ENCODE data around the gene ZFAND4. TPM values are rescaled to one million over a fixed set of nuclear protein-coding genes. Genes with fewer than 3 reads are reported as not detected.

ZFAND4 gene
- total and polyA plus RNA-seq, 4 donors: 3.2 to 15.7 (median 8.0) TPM

DNA sequence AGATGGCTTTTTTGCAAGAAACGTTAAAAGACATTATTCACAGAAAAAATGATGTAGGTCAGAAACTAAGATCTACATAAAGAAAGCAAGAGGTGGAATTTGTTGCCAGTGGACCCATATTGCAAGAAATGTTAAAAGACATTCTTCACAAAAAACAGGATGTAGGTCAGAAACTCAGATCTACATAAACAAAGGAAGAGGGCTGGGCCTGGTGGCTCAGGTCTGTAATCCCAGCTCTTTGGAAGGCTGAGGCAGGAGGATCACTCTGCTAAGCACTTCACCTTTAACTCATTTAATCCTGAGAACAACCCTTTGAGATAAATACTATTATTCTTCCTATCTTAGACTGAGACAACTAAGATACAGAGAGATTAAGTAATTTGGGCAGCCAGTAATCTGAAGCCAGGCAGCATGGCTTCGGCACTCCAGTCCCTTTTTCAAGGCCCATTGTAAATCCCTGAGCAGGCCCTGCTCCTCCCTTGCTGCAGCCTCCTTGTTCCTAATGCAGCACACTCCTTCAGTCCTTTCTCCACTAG, 11.6 kb downstream of the ZFAND4 start:
- H3K9me3 ChIP-seq (ENCODE audit: control insufficient read depth in 4 of 4, low read length in 3 of 4): no peaks in the 10 kb centered on the region
- no peak overlapping the region for H3K27ac ChIP-seq (ENCODE audit: low read depth in 1 of 2, low read length in 2 of 2)
- TF ChIP-seq, protein P1, sequence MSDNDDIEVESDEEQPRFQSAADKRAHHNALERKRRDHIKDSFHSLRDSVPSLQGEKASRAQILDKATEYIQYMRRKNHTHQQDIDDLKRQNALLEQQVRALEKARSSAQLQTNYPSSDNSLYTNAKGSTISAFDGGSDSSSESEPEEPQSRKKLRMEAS (IDR thresholded peaks at IDR 0.05): no peak
- TF ChIP-seq, protein P2, sequence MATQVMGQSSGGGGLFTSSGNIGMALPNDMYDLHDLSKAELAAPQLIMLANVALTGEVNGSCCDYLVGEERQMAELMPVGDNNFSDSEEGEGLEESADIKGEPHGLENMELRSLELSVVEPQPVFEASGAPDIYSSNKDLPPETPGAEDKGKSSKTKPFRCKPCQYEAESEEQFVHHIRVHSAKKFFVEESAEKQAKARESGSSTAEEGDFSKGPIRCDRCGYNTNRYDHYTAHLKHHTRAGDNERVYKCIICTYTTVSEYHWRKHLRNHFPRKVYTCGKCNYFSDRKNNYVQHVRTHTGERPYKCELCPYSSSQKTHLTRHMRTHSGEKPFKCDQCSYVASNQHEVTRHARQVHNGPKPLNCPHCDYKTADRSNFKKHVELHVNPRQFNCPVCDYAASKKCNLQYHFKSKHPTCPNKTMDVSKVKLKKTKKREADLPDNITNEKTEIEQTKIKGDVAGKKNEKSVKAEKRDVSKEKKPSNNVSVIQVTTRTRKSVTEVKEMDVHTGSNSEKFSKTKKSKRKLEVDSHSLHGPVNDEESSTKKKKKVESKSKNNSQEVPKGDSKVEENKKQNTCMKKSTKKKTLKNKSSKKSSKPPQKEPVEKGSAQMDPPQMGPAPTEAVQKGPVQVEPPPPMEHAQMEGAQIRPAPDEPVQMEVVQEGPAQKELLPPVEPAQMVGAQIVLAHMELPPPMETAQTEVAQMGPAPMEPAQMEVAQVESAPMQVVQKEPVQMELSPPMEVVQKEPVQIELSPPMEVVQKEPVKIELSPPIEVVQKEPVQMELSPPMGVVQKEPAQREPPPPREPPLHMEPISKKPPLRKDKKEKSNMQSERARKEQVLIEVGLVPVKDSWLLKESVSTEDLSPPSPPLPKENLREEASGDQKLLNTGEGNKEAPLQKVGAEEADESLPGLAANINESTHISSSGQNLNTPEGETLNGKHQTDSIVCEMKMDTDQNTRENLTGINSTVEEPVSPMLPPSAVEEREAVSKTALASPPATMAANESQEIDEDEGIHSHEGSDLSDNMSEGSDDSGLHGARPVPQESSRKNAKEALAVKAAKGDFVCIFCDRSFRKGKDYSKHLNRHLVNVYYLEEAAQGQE (IDR thresholded peaks at IDR 0.05): no peak
- TF ChIP-seq, protein P3, sequence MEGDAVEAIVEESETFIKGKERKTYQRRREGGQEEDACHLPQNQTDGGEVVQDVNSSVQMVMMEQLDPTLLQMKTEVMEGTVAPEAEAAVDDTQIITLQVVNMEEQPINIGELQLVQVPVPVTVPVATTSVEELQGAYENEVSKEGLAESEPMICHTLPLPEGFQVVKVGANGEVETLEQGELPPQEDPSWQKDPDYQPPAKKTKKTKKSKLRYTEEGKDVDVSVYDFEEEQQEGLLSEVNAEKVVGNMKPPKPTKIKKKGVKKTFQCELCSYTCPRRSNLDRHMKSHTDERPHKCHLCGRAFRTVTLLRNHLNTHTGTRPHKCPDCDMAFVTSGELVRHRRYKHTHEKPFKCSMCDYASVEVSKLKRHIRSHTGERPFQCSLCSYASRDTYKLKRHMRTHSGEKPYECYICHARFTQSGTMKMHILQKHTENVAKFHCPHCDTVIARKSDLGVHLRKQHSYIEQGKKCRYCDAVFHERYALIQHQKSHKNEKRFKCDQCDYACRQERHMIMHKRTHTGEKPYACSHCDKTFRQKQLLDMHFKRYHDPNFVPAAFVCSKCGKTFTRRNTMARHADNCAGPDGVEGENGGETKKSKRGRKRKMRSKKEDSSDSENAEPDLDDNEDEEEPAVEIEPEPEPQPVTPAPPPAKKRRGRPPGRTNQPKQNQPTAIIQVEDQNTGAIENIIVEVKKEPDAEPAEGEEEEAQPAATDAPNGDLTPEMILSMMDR (IDR thresholded peaks at IDR 0.05; ENCODE audit: low read depth, low read length, missing input control): no peak
- no peak for TF ChIP-seq SP1 (IDR thresholded peaks at IDR 0.05)
- TF ChIP-seq HNF4A (conservative IDR thresholded peaks at IDR 0.05): no peak
- TF ChIP-seq NR2F2 (IDR thresholded peaks at IDR 0.05): no peak
- TF ChIP-seq GABPA (IDR thresholded peaks at IDR 0.05 in 1 of 2, conservative IDR thresholded peaks at IDR 0.05 in 1 of 2): no peak
- TF ChIP-seq, protein P4, sequence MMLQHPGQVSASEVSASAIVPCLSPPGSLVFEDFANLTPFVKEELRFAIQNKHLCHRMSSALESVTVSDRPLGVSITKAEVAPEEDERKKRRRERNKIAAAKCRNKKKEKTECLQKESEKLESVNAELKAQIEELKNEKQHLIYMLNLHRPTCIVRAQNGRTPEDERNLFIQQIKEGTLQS (IDR thresholded peaks at IDR 0.05): no peak
- TF ChIP-seq RAD21 (IDR thresholded peaks at IDR 0.05): no peak
- TF ChIP-seq TAF1 (conservative IDR thresholded peaks at IDR 0.05): no peak
- TF ChIP-seq RXRA (IDR thresholded peaks at IDR 0.05): no peak
- TF ChIP-seq JUND (IDR thresholded peaks at IDR 0.05): no peak
- no peak for TF ChIP-seq HNF4G (IDR thresholded peaks at IDR 0.05)
- no peak overlapping the region for H3K4me3 ChIP-seq (ENCODE audit: low read depth in 1 of 3, low read length in 3 of 3)
- no peak overlapping the region for H3K9ac ChIP-seq (ENCODE audit: low read depth in 1 of 2, low read length in 2 of 2)
- no peaks in the 10 kb centered on the region for H3K4me1 ChIP-seq (ENCODE audit: control insufficient read depth in 4 of 4, insufficient read depth in 4 of 4, low read length in 3 of 4)
- peaks cover 0 to 8% (median 2%) of the 10 kb centered on the region in 4 donors for H3K36me3 ChIP-seq (ENCODE audit: control insufficient read depth in 4 of 4, insufficient read depth in 3 of 4, low read depth in 1 of 4, low read length in 3 of 4)
- H3K27me3 ChIP-seq (ENCODE audit: control insufficient read depth in 4 of 4, insufficient read depth in 4 of 4, low read length in 3 of 4): no peaks in the 10 kb centered on the region
- WGBS: 96% methylated on average over 2 of the region's 2 CpGs
- DNase-seq (ENCODE audit: low spot score): no peak

DNA sequence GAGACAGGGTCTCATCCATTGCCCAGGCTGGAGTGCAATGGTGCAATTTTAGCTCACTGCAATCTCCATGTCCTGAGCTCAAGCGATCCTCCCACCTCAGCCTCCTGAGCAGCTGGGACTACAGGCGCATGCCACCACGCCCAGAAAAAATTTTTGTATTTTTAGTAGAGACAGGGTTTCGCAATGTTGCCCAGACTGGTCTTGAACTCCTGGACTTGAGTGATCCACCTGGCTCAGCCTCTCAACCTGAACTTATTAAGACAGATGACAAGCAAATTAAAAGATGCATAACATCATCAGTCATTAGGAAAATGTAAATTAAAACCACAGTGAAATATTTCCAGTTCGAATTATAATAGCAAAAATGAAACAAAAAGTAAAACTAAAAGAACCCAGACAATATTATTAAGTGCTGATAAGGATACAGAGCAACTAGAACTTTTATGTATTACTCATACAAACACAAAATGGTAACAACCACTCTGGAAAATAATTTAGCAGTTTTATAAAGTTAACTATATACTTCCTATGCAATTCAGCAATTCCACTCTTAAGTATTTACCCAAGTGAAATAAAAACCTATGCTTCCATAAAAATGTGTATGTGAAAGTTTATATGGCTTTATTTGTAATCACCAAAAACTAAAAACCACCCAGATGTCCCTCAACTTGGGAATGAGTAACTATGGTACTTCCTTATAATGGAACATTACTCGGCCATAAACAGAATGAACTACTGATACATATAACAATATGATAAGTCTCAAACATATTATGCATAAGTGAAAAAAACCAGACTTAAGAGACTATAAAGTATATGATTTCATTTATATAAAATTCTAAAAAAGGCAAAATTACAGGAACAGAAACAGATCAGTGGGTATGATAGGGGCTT, 15.3 kb downstream of the ZFAND4 start:
- Histone ChIP-seq H3K9me3 (ENCODE audit: control insufficient read depth in 4 of 4, low read length in 3 of 4) (no peaks in the 10 kb centered on the region), H3K4me1 (ENCODE audit: control insufficient read depth in 4 of 4, insufficient read depth in 4 of 4, low read length in 3 of 4) (peaks cover 0 to 8% (median 4%) of the 10 kb centered on the region in 4 donors), H3K27me3 (ENCODE audit: control insufficient read depth in 4 of 4, insufficient read depth in 4 of 4, low read length in 3 of 4) (no peaks in the 10 kb centered on the region), H3K9ac (ENCODE audit: low read depth in 1 of 2, low read length in 2 of 2) (no peak overlapping the region), H3K27ac (ENCODE audit: low read depth in 1 of 2, low read length in 2 of 2) (no peak overlapping the region), H3K36me3 (ENCODE audit: control insufficient read depth in 4 of 4, insufficient read depth in 3 of 4, low read depth in 1 of 4, low read length in 3 of 4) (peaks cover 0 to 8% (median 2%) of the 10 kb centered on the region in 4 donors), H3K4me3 (ENCODE audit: low read depth in 1 of 3, low read length in 3 of 3) (no peak overlapping the region)
- DNase-seq (ENCODE audit: low spot score): no peak
- WGBS: 90% methylated on average over 6 of the region's 6 CpGs
- TF ChIP-seq EGR1 (IDR thresholded peaks at IDR 0.05; ENCODE audit: low read depth in 2 of 2) (no peak), TAF1 (conservative IDR thresholded peaks at IDR 0.05) (no peak), HNF4G (IDR thresholded peaks at IDR 0.05) (no peak), SP1 (IDR thresholded peaks at IDR 0.05) (no peak), JUND (IDR thresholded peaks at IDR 0.05) (no peak), YY1 (IDR thresholded peaks at IDR 0.05) (no peak), FOXA1 (IDR thresholded peaks at IDR 0.05) (no peak), RAD21 (IDR thresholded peaks at IDR 0.05) (no peak), HNF4A (conservative IDR thresholded peaks at IDR 0.05) (no peak)
- TF ChIP-seq, protein P4 (IDR thresholded peaks at IDR 0.05): no peak
- TF ChIP-seq, protein P5, sequence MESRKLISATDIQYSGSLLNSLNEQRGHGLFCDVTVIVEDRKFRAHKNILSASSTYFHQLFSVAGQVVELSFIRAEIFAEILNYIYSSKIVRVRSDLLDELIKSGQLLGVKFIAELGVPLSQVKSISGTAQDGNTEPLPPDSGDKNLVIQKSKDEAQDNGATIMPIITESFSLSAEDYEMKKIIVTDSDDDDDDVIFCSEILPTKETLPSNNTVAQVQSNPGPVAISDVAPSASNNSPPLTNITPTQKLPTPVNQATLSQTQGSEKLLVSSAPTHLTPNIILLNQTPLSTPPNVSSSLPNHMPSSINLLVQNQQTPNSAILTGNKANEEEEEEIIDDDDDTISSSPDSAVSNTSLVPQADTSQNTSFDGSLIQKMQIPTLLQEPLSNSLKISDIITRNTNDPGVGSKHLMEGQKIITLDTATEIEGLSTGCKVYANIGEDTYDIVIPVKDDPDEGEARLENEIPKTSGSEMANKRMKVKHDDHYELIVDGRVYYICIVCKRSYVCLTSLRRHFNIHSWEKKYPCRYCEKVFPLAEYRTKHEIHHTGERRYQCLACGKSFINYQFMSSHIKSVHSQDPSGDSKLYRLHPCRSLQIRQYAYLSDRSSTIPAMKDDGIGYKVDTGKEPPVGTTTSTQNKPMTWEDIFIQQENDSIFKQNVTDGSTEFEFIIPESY (IDR thresholded peaks at IDR 0.05): no peak
- TF ChIP-seq, protein P2 (IDR thresholded peaks at IDR 0.05): no peak

All from liver (tissue), 9 donors.